K562 (cell line): ENCODE results near the gene HIVEP3. TPM values are rescaled to one million over a fixed set of nuclear protein-coding genes. Genes with fewer than 3 reads are reported as not detected.

Experiments
- CREM ChIP-seq: IDR thresholded peaks from 2 replicates; pipeline ENCODE4 v1.6.1; 2014; ENCODE audit warnings: antibody characterized with exemption, low read depth
- MGA ChIP-seq: fragments of 450-650 bp; IDR thresholded peaks from 2 replicates; pipeline ENCODE4 v1.6.1; 2016; ENCODE audit warnings: mild to moderate bottlenecking, moderate library complexity
- MLLT1 ChIP-seq, 2 experiments: fragments of 450-650 bp; IDR thresholded peaks; 2 replicates each; pipeline ENCODE4 v1.6.1; 2016
- NONO ChIP-seq, 2 experiments: fragments of 200-400 bp in 1 of 2; fragments of 450-650 bp in 1 of 2; formaldehyde crosslinking in 1 of 2; IDR thresholded peaks; 2 replicates each; pipeline ENCODE4 v1.6.1; 2017; ENCODE audit warnings: low read depth in 2 of 2, mild to moderate bottlenecking in 2 of 2, moderate library complexity in 2 of 2, low read length in 1 of 2
- ZNF175 ChIP-seq: fragments of 200-800 bp; sonication (Bioruptor generic); IDR thresholded peaks from 2 replicates; pipeline ENCODE4 v1.6.1; 2016; ENCODE audit warnings: low read depth, mild to moderate bottlenecking, missing genetic modification characterization, missing compliant biosample characterization
- ZNF280B ChIP-seq: fragments of 250-450 bp; sonication (Bioruptor Pico); IDR thresholded peaks from 2 replicates; pipeline ENCODE4 v1.5.1; 2021; ENCODE audit warnings: mild to moderate bottlenecking
- polyA plus RNA-seq, 8 experiments: library from polyadenylated mRNA; depleted of rRNA in 4 of 8; stranded (reverse) in 5 of 8; unstranded in 3 of 8; fragments of >200 nt; fragmentation: Nextera tagmentation in 2 of 8; fragmentation: Illumina TruSeq in 1 of 8; extraction: Ambion mirVana in 2 of 8; extraction: Trizol in 1 of 8; gene quantifications; 2 replicates each; pipeline versions ENCODE4 v1.2.1 to v1.2.3, GENCODE V29; 2011 to 2014; ENCODE audit warnings: inconsistent platforms in 1 of 8, missing spikeins in 1 of 8
- total RNA-seq, 7 experiments: library from RNA; depleted of rRNA in 6 of 7; stranded (reverse); fragments of >200 nt in 6 of 7; fragmentation: Illumina TruSeq in 2 of 7; extraction: Trizol in 2 of 7; gene quantifications; 2 replicates each; pipeline versions ENCODE4 v1.2.1 to v1.2.3, GENCODE V29; 2011 to 2021; ENCODE audit warnings: low replicate concordance in 1 of 7

The HIVEP3 gene
- total and polyA plus RNA-seq, 9 of the 15 experiments (the other 6 are each of a cell fraction or from before 2014, with no cell fraction given), result 0.09 to 0.58 (median 0.34) TPM; not detected in 1

GRCh38 chr1:41807390-41807789, 111.3 kb downstream of the HIVEP3 start (continued):
- TF ChIP-seq MGA (no peak), NONO (IDR thresholded peaks at IDR 0.05; ENCODE audit: low read depth in 2 of 2, low read length in 1 of 2) (no peak), MLLT1 (IDR thresholded peaks at IDR 0.05) (no peak), ZNF280B (CRISPR knock-in tag) (no peak), CREM (no peak), ZNF175 (CRISPR knock-in tag) (no peak)
- TF ChIP-seq, all 486 proteins: peak for 0
